HEK293T (cell line): ENCODE measurements around the gene SLC16A6.
"Not testable (repeated sequence)": the region's sequence is repeated elsewhere in the genome, so short reads cannot be mapped to it uniquely, and the experiment has no call there.

Experiments
- FOXM1 ChIP-seq: fragments of 450-650 bp; IDR thresholded peaks from 2 replicates; pipeline ENCODE4 v1.6.1; 2017; ENCODE audit warnings: mild to moderate bottlenecking, borderline replicate concordance
- SUZ12 ChIP-seq: fragments of 450-650 bp; IDR thresholded peaks from 2 replicates; pipeline ENCODE4 v1.6.1; 2016; ENCODE audit warnings: mild to moderate bottlenecking
- TARDBP ChIP-seq: fragments of 450-650 bp; IDR thresholded peaks from 2 replicates; pipeline ENCODE4 v1.6.1; 2016

DNA sequence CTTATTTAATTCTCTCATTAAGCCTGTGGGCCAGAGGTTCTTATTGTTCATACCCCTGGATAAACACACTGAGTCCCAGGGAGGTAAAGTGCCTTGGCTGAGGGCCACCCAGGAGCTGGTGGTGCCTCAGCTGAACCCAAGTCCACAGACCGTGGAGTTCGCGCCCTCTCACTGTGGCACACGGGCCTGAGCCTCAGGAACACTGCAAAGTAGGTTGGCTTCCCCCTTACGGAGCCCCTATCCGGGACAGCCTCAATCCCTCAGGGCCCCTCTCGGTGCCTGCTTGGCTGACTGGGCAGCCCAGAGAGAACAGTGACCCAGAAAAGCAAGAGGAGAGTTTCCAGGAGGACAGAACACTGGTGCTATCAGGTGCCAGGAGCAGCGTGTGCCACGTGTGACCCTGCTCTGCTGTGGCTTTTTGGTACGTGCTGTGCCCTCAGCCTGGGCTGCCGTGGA, 55.6 kb downstream of the SLC16A6 start:
- not testable (repeated sequence) for TF ChIP-seq TARDBP, FOXM1, SUZ12
